ENCODE measurements around the gene GOLGA6B. TPM values are rescaled to one million over a fixed set of nuclear protein-coding genes. Genes with fewer than 3 reads are reported as not detected.

GOLGA6B gene
- total RNA-seq, 1 experiment from 2014 or later: not detected

Other genes with a start within 250 kb of the GOLGA6B start
- gene ARIH1, start 180.4 kb upstream of the GOLGA6B start, total RNA-seq (2021): 181 and 187 TPM in 2 replicates
- gene HIGD2B, start 31.5 kb downstream of the GOLGA6B start, total RNA-seq (2021): not detected in 2 replicates
- gene BBS4, start 31.5 kb downstream of the GOLGA6B start, total RNA-seq (2021): 22.9 and 27.8 TPM in 2 replicates
- gene ADPGK, start 129.1 kb downstream of the GOLGA6B start, total RNA-seq (2021): 42.2 and 48.4 TPM in 2 replicates

All from A673 (cell line).